B cell (primary cell): ENCODE results near the gene WASF3. TPM values are rescaled to one million over a fixed set of nuclear protein-coding genes. Genes with fewer than 3 reads are reported as not detected.

Experiments used
- ATAC-seq: fragments of 200-7000 bp; cut with Tn5 transposase; one replicate; pipeline ENCODE4 v1.10.0; 2021; ENCODE audit warnings: low read depth, mild to moderate bottlenecking, moderate number of reproducible peaks, moderate library complexity
- CTCF ChIA-PET: fragments of 350-600 bp; sonication (Branson Sonifier 250); formaldehyde crosslinking; loops from one replicate; lab custom pipeline; 2021; ENCODE audit warnings: antibody characterized with exemption, inconsistent platforms; lab: Charles Lee
- POLR2A ChIA-PET: fragments of 350-600 bp; sonication (Branson Sonifier 250); formaldehyde crosslinking; loops from one replicate; lab custom pipeline; 2021; ENCODE audit warnings: antibody characterized with exemption; lab: Charles Lee
- DNase-seq: peaks from one replicate; pipeline ENCODE4 v3.0.0; 2013
- H2AFZ ChIP-seq: 2 replicates; pipeline ENCODE4 v1.6.1; 2012; ENCODE audit warnings: mild to moderate bottlenecking, low read depth, low read length; ENCODE audit not compliant: insufficient read depth, poor library complexity, severe bottlenecking
- H3K27ac ChIP-seq, 2 donors: 1 replicate in 1 of 2; 2 replicates in 1 of 2; pipeline ENCODE4 v1.5.1; 2012 to 2013; ENCODE audit warnings: low read length in 2 of 2, mild to moderate bottlenecking in 2 of 2, moderate library complexity in 1 of 2
- H3K27me3 ChIP-seq, 4 experiments: fragments of 200-600 bp in 1 of 4; sonication (generic) in 1 of 4; replicated peaks in 1 of 4; 1 replicate in 2 of 4; 2 replicates in 2 of 4; pipeline versions ENCODE4 v1.6.1 to v1.7.0; 2013 to 2016; ENCODE audit warnings: low read length in 3 of 4, mild to moderate bottlenecking in 2 of 4, mixed read lengths in 1 of 4, moderate library complexity in 1 of 4; ENCODE audit not compliant: insufficient read depth in 4 of 4, control insufficient read depth in 3 of 4; ENCODE audit errors: control extremely low read depth in 1 of 4
- H3K36me3 ChIP-seq, 2 experiments: replicated peaks in 1 of 2; 1 replicate in 1 of 2; 2 replicates in 1 of 2; pipeline versions ENCODE4 v1.6.1 to v1.7.1; 2013; ENCODE audit warnings: low read length in 1 of 2; ENCODE audit not compliant: insufficient read depth in 2 of 2, control insufficient read depth in 1 of 2; ENCODE audit errors: control extremely low read depth in 1 of 2, extremely low read depth in 1 of 2
- H3K4me1 ChIP-seq, 2 donors: fragments of 200-600 bp in 1 of 2; sonication (generic) in 1 of 2; 1 replicate in 1 of 2; 2 replicates in 1 of 2; pipeline versions ENCODE4 v1.5.1 to v1.6.1; 2013 to 2017; ENCODE audit warnings: low read length in 2 of 2; ENCODE audit not compliant: control insufficient read depth in 2 of 2, insufficient read depth in 2 of 2
- H3K4me2 ChIP-seq: replicated peaks from 2 replicates; pipeline ENCODE3; 2012; ENCODE audit warnings: mild to moderate bottlenecking, low read depth, low read length; ENCODE audit not compliant: poor library complexity, severe bottlenecking
- H3K4me3 ChIP-seq, 5 experiments: fragments of 200-600 bp in 1 of 5; sonication (generic) in 1 of 5; 1 replicate in 3 of 5; 2 replicates in 2 of 5; pipeline versions ENCODE4 v1.5.1 to v1.7.0; 2011 to 2016; ENCODE audit warnings: low read length in 4 of 5, mild to moderate bottlenecking in 4 of 5, low read depth in 2 of 5, control low read depth in 1 of 5, moderate library complexity in 1 of 5; ENCODE audit not compliant: insufficient read depth in 1 of 5; ENCODE audit errors: control extremely low read depth in 1 of 5, extremely low read depth in 1 of 5
- H3K79me2 ChIP-seq: fragments of 200-600 bp; sonication (generic); one replicate; pipeline ENCODE4 v1.6.0; 2016; ENCODE audit warnings: low read length; ENCODE audit not compliant: control insufficient read depth, insufficient read depth
- H3K9ac ChIP-seq: fragments of 200-600 bp; sonication (generic); 2 replicates; pipeline ENCODE4 v1.6.1; 2017; ENCODE audit warnings: mild to moderate bottlenecking, low read length, moderate library complexity
- H3K9me3 ChIP-seq, 3 donors: one replicate each; pipeline versions ENCODE4 v1.6.1 to v1.7.1; 2013; ENCODE audit warnings: low read length in 2 of 3; ENCODE audit not compliant: control insufficient read depth in 2 of 3, insufficient read depth in 1 of 3; ENCODE audit errors: control extremely low read depth in 1 of 3
- H4K20me1 ChIP-seq: 2 replicates; pipeline ENCODE4 v1.6.0; 2012; ENCODE audit warnings: mild to moderate bottlenecking, low read length; ENCODE audit not compliant: insufficient read depth, control insufficient read depth, poor library complexity, severe bottlenecking
- H3K27ac Mint-ChIP-seq: one replicate; pipeline ENCODE4 v1.8.0; 2021; ENCODE audit warnings: mixed read lengths
- H3K27me3 Mint-ChIP-seq: one replicate; pipeline ENCODE4 v1.8.0; 2021; ENCODE audit warnings: mixed read lengths
- H3K4me1 Mint-ChIP-seq: one replicate; pipeline ENCODE4 v1.8.0; 2021; ENCODE audit warnings: mixed read lengths
- H3K4me3 Mint-ChIP-seq: one replicate; pipeline ENCODE4 v1.8.0; 2021; ENCODE audit warnings: mixed read lengths
- H3K9me3 Mint-ChIP-seq: one replicate; pipeline ENCODE4 v1.8.0; 2022; ENCODE audit warnings: mixed read lengths; ENCODE audit not compliant: insufficient read depth
- CTCF ChIP-seq: fragments of 200-600 bp; IDR thresholded peaks from one replicate; pipeline ENCODE4 v1.8.0; 2022; ENCODE audit warnings: antibody characterized with exemption, mild to moderate bottlenecking
- EZH2 ChIP-seq: IDR thresholded peaks from 2 replicates; pipeline ENCODE4 v1.6.1; 2012; ENCODE audit warnings: borderline replicate concordance, low read depth, mild to moderate bottlenecking, moderate library complexity, low read length; ENCODE audit not compliant: insufficient read depth, poor library complexity, severe bottlenecking
- WGBS: methylation state at CpG from one replicate; pipeline ENCODE4 v1.1.5; 2013; ENCODE audit warnings: missing lambda C conversion rate; ENCODE audit not compliant: insufficient coverage; 5-methylcytosine and 5-hydroxymethylcytosine counted together
- intact Hi-C: fragments of 100-400 bp; cut with micrococcal nuclease; formaldehyde crosslinking; loops from one replicate; pipeline ENCODE4 v1.10.0; 2022
- polyA plus RNA-seq: library from polyadenylated mRNA; depleted of rRNA; stranded (reverse); fragments of >200 nt; gene quantifications from 2 replicates; pipeline ENCODE4 v1.2.3, GENCODE V29; 2012
- total RNA-seq, 2 donors: library from RNA; stranded (reverse); fragments of 120-200 nt in 1 of 2; gene quantifications; 1 replicate in 1 of 2; 2 replicates in 1 of 2; pipeline versions ENCODE4 v1.2.3 to v1.2.4, GENCODE V29; 2013 to 2022

WASF3 gene
- total and polyA plus RNA-seq, 2 donors (not counting 1 experiment from before 2014, with no cell fraction given) = 0.18 to 0.89 TPM

- no peak overlapping the region for H3K4me3 Mint-ChIP-seq
- no peaks in the 10 kb centered on the region for H3K36me3 ChIP-seq
- DNase-seq (no peak), ATAC-seq (no peak)
- H3K4me1 ChIP-seq = no peaks in the 10 kb centered on the region
- intact Hi-C loops = no loop called here
- no peak for TF ChIP-seq EZH2
- TF ChIP-seq CTCF = no peak
- POLR2A ChIA-PET = no interaction called here
- no peak overlapping the region for H3K27ac Mint-ChIP-seq
- CTCF ChIA-PET = interaction anchor here (0.7 kb wide), 1 partner anchor 1451 kb away, joined by 3 read pairs; no protein-coding TSS in a partner anchor
- H3K27me3 Mint-ChIP-seq = peaks cover 35% of the 10 kb centered on the region
- H3K4me1 Mint-ChIP-seq = no peaks in the 10 kb centered on the region
- H3K4me2 ChIP-seq = no peak overlapping the region
- H3K79me2 ChIP-seq = no peaks in the 10 kb centered on the region
- WGBS = 58% methylated on average over 4 of the region's 4 CpGs
- peaks cover 5% of the 10 kb centered on the region for H3K9me3 Mint-ChIP-seq
- no peak overlapping the region for H3K4me3 ChIP-seq
- no peaks in the 10 kb centered on the region for H3K27me3 ChIP-seq
- H2AFZ ChIP-seq = no peak overlapping the region
- H3K9ac ChIP-seq = no peak overlapping the region
- H3K27ac ChIP-seq = no peak overlapping the region
- no peaks in the 10 kb centered on the region for H4K20me1 ChIP-seq
- H3K9me3 ChIP-seq = no peaks in the 10 kb centered on the region
These were observed 33.5 kb downstream of the WASF3 start for GRCh38 chr13:26590951-26591350.

- H3K9me3 Mint-ChIP-seq = peaks cover 5% of the 10 kb centered on the region
- ChIA-PET CTCF (interaction anchor here (0.7 kb wide), 1 partner anchor 1452 kb away, joined by 3 read pairs; no protein-coding TSS in a partner anchor), POLR2A (no interaction called here)
- Histone ChIP-seq H3K4me2 (no peak overlapping the region), H3K79me2 (no peaks in the 10 kb centered on the region), H3K4me1 (no peaks in the 10 kb centered on the region), H3K9ac (no peak overlapping the region), H3K27ac (no peak overlapping the region), H4K20me1 (no peaks in the 10 kb centered on the region), H3K36me3 (no peaks in the 10 kb centered on the region), H3K4me3 (no peak overlapping the region), H3K27me3 (no peaks in the 10 kb centered on the region), H3K9me3 (peaks cover 0 to 1% (median under 1%) of the 10 kb centered on the region in 3 donors), H2AFZ (no peak overlapping the region)
- peaks cover 35% of the 10 kb centered on the region for H3K27me3 Mint-ChIP-seq
- H3K27ac Mint-ChIP-seq = no peak overlapping the region
- WGBS = 100% methylated on average over 5 of the region's 7 CpGs
- no peak for ATAC-seq
- no peak for DNase-seq
- intact Hi-C loops = no loop called here
- no peaks in the 10 kb centered on the region for H3K4me1 Mint-ChIP-seq
- TF ChIP-seq CTCF = no peak
- TF ChIP-seq EZH2 = no peak
- no peak overlapping the region for H3K4me3 Mint-ChIP-seq
These were observed 34.2 kb downstream of the WASF3 start for GRCh38 chr13:26591672-26592071.
